HCT116 (cell line): ENCODE results near the gene ARHGAP21. TPM values are rescaled to one million over a fixed set of nuclear protein-coding genes. Genes with fewer than 3 reads are reported as not detected.

ENCODE experiments used
- ATAC-seq: fragments of 200-7000 bp; cut with Tn5 transposase; 2 replicates; pipeline ENCODE4 v1.9.1; 2020; ENCODE audit warnings: mild to moderate bottlenecking, moderate library complexity
- BruUV-seq: library from RNA; stranded (reverse); fragments of 400-500 nt; replicated peaks from 2 replicates; lab custom pipeline; 2021; lab: Mats Ljungman, UMichigan
- CTCF ChIA-PET: fragments of 300-600 bp; sonication (Branson Sonifier 250); formaldehyde crosslinking; loops from one replicate; lab custom pipeline; 2021; ENCODE audit warnings: antibody characterized with exemption; lab: Charles Lee
- POLR2A ChIA-PET: fragments of 300-600, 350-600 bp; sonication (Branson Sonifier 250); formaldehyde crosslinking; loops from one replicate; lab custom pipeline; 2021; ENCODE audit warnings: antibody characterized with exemption; lab: Charles Lee
- RAD21 ChIA-PET, 2 experiments: fragments of 300-600 bp; sonication (Branson Sonifier 250); formaldehyde crosslinking; loops; one replicate each; lab custom pipeline; 2023; ENCODE audit warnings: low total read pairs in 2 of 2; ENCODE audit not compliant: uncharacterized antibody in 2 of 2, unreplicated experiment in 2 of 2, low non-redundant PET in 1 of 2; lab: Charles Lee
- DNase-seq: peaks from one replicate; pipeline ENCODE4 v3.0.0-alpha.2; 2010; ENCODE audit warnings: low read depth, low spot score
- H2AFZ ChIP-seq: fragments of 200-600 bp; shearing (Covaris generic), sonication (generic); 2 replicates; pipeline ENCODE4 v1.6.1; 2017; ENCODE audit warnings: low read depth, mixed run types, mixed read lengths, antibody characterized with exemption, low read length; ENCODE audit not compliant: poor library complexity, severe bottlenecking
- H3K27ac ChIP-seq: 2 replicates; pipeline ENCODE4 v1.5.1; 2012; ENCODE audit warnings: low read depth, low read length
- H3K27me3 ChIP-seq: fragments of 200-600 bp; sonication (generic); 2 replicates; pipeline ENCODE4 v1.6.1; 2016; ENCODE audit warnings: mixed run types, low read length, mixed read lengths; ENCODE audit not compliant: insufficient read depth
- H3K36me3 ChIP-seq, 2 experiments: fragments of 200-500 bp in 1 of 2; fragments of 200-600 bp in 1 of 2; sonication (Bioruptor generic) in 1 of 2; sonication (generic) in 1 of 2; 2 replicates each; pipeline versions ENCODE4 v1.5.1 to v1.6.1; 2014 to 2016; ENCODE audit warnings: low read length in 2 of 2, inconsistent platforms in 1 of 2, mixed read lengths in 1 of 2, mixed run types in 1 of 2; ENCODE audit not compliant: insufficient read depth in 2 of 2, control insufficient read depth in 1 of 2
- H3K4me1 ChIP-seq, 2 experiments: fragments of 200-600 bp in 1 of 2; sonication (generic) in 1 of 2; 2 replicates each; pipeline versions ENCODE4 v1.5.1 to v1.6.1; 2012 to 2017; ENCODE audit warnings: low read length in 2 of 2, inconsistent platforms in 1 of 2, mild to moderate bottlenecking in 1 of 2, mixed read lengths in 1 of 2, mixed run types in 1 of 2, moderate library complexity in 1 of 2; ENCODE audit not compliant: insufficient read depth in 2 of 2, control insufficient read depth in 1 of 2
- H3K4me2 ChIP-seq: fragments of 200-600 bp; sonication (generic); 2 replicates; pipeline ENCODE4 v1.6.1; 2017; ENCODE audit warnings: mixed run types, low read length, mixed read lengths
- H3K4me3 ChIP-seq, 2 experiments: fragments of 200-600 bp in 1 of 2; sonication (generic) in 1 of 2; replicated peaks in 1 of 2; 2 replicates each; pipeline ENCODE4 v1.5.1; 2011 to 2016; ENCODE audit warnings: low read length in 2 of 2, control low read depth in 1 of 2, low read depth in 1 of 2, mild to moderate bottlenecking in 1 of 2, mixed read lengths in 1 of 2, mixed run types in 1 of 2
- H3K79me2 ChIP-seq: fragments of 200-600 bp; sonication (generic); 2 replicates; pipeline ENCODE4 v1.6.1; 2017; ENCODE audit warnings: mild to moderate bottlenecking, mixed run types, low read length, moderate library complexity, mixed read lengths; ENCODE audit not compliant: insufficient read depth
- H3K9ac ChIP-seq: fragments of 200-600 bp; sonication (generic); 2 replicates; pipeline ENCODE4 v1.6.1; 2016; ENCODE audit warnings: low read length, mixed read lengths
- H3K9me2 ChIP-seq: fragments of 200-600 bp; sonication (generic), shearing (Covaris generic); 2 replicates; pipeline ENCODE4 v1.6.1; 2017; ENCODE audit warnings: mixed run types, mild to moderate bottlenecking, moderate library complexity; ENCODE audit not compliant: insufficient read depth
- H3K9me3 ChIP-seq, 2 experiments: fragments of 200-500 bp in 1 of 2; fragments of 200-600 bp in 1 of 2; sonication (Bioruptor generic) in 1 of 2; sonication (generic) in 1 of 2; 2 replicates each; pipeline ENCODE4 v1.6.1; 2014 to 2017; ENCODE audit warnings: low read length in 2 of 2, mixed read lengths in 2 of 2, inconsistent platforms in 1 of 2, low read depth in 1 of 2, mild to moderate bottlenecking in 1 of 2, mixed run types in 1 of 2, moderate library complexity in 1 of 2; ENCODE audit not compliant: control insufficient read depth in 1 of 2, insufficient read depth in 1 of 2
- H4K20me1 ChIP-seq: fragments of 200-600 bp; sonication (generic), shearing (Covaris generic); 2 replicates; pipeline ENCODE4 v1.6.1; 2017; ENCODE audit warnings: mixed run types, mild to moderate bottlenecking, moderate library complexity; ENCODE audit not compliant: insufficient read depth
- CBX3 ChIP-seq: IDR thresholded peaks from 2 replicates; pipeline ENCODE4 v1.6.1; 2012; ENCODE audit warnings: low read depth
- CEBPB ChIP-seq: IDR thresholded peaks from 2 replicates; pipeline ENCODE4 v1.6.1; 2012; ENCODE audit warnings: low read depth
- EGR1 ChIP-seq: IDR thresholded peaks from 2 replicates; pipeline ENCODE4 v1.6.1; 2012; ENCODE audit warnings: low read depth
- ELF1 ChIP-seq: IDR thresholded peaks from 2 replicates; pipeline ENCODE4 v1.6.1; 2012; ENCODE audit warnings: low read depth, borderline replicate concordance
- EZH2 ChIP-seq: fragments of 200-600 bp; sonication (generic); IDR thresholded peaks from 2 replicates; pipeline ENCODE4 v1.6.1; 2017; ENCODE audit warnings: antibody characterized with exemption, mixed run types
- EZH2phosphoT487 ChIP-seq: fragments of 200-600 bp; IDR thresholded peaks from 2 replicates; pipeline ENCODE4 v1.6.1; 2018; ENCODE audit warnings: antibody characterized with exemption, borderline replicate concordance
- POLR2A ChIP-seq: IDR thresholded peaks from 2 replicates; pipeline ENCODE4 v1.7.0; 2011; ENCODE audit warnings: borderline replicate concordance; ENCODE audit not compliant: insufficient read depth, insufficient read length; ENCODE audit errors: extremely low read depth
- POLR2AphosphoS5 ChIP-seq: IDR thresholded peaks from 2 replicates; pipeline ENCODE4 v1.6.1; 2011; ENCODE audit warnings: mild to moderate bottlenecking, low read depth, low read length, moderate library complexity
- RAD21 ChIP-seq: IDR thresholded peaks from 2 replicates; pipeline ENCODE4 v1.6.1; 2012; ENCODE audit warnings: low read depth, mild to moderate bottlenecking
- SIN3A ChIP-seq: IDR thresholded peaks from 2 replicates; pipeline ENCODE4 v1.6.1; 2012; ENCODE audit warnings: low read depth
- SP1 ChIP-seq: IDR thresholded peaks from 2 replicates; pipeline ENCODE4 v1.6.1; 2012; ENCODE audit warnings: low read depth
- ZFX ChIP-seq: fragments of 450-650 bp; IDR thresholded peaks from 2 replicates; pipeline ENCODE4 v1.6.1; 2017
- ZNF274 ChIP-seq: fragments of 200-500 bp; sonication (Bioruptor generic); IDR thresholded peaks from 2 replicates; pipeline ENCODE4 v1.6.1; 2014; ENCODE audit warnings: mild to moderate bottlenecking, low read depth, low read length, inconsistent platforms
- intact Hi-C: fragments of 100-400 bp; cut with micrococcal nuclease; formaldehyde crosslinking; loops from 2 replicates; pipeline ENCODE4 v1.10.0; 2022
- total RNA-seq: library from RNA; stranded (reverse); gene quantifications from one replicate; pipeline ENCODE4 v1.2.1, GENCODE V29; 2021; ENCODE audit not compliant: unreplicated experiment
- TF ChIP-seq, protein P1 (sequence below): IDR thresholded peaks from 2 replicates; pipeline ENCODE4 v1.6.1; 2012

ARHGAP21 gene
- total RNA-seq, 1 experiment from 2014 or later: 47.7 TPM

- CTCF ChIA-PET: no interaction called here
- POLR2A ChIA-PET: no interaction called here
- intact Hi-C loops: no loop called here
- H3K27ac ChIP-seq: no peak overlapping the region
- no peak for ATAC-seq
- no peaks in the 10 kb centered on the region for H4K20me1 ChIP-seq
- RAD21 ChIA-PET: no interaction called here
- TF ChIP-seq RAD21 (no peak), EZH2 (no peak), EGR1 (no peak), SIN3A (no peak), SP1 (no peak), POLR2A (no peak), POLR2AphosphoS5 (no peak), EZH2phosphoT487 (no peak), CEBPB (no peak), CBX3 (no peak), ZFX (no peak), ZNF274 (no peak), ELF1 (no peak)
- TF ChIP-seq, protein P1, sequence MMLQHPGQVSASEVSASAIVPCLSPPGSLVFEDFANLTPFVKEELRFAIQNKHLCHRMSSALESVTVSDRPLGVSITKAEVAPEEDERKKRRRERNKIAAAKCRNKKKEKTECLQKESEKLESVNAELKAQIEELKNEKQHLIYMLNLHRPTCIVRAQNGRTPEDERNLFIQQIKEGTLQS: no peak
- no peak overlapping the region for H3K4me3 ChIP-seq
- H3K27me3 ChIP-seq: no peaks in the 10 kb centered on the region
- no peaks in the 10 kb centered on the region for H3K9me3 ChIP-seq
- peaks cover 0 to 4% of the 10 kb centered on the region in 2 experiments; a peak in 2 of 4 replicates for H3K4me1 ChIP-seq
- no peaks in the 10 kb centered on the region for H3K79me2 ChIP-seq
- H3K4me2 ChIP-seq: no peak overlapping the region
- DNase-seq: no peak
- no peak overlapping the region for H3K9ac ChIP-seq
- no peaks in the 10 kb centered on the region for H3K36me3 ChIP-seq
- BruUV-seq: no TSS peak
- H3K9me2 ChIP-seq: no peaks in the 10 kb centered on the region
- peak overlapping the region; percentile 35 for H2AFZ ChIP-seq
Observed at GRCh38 chr10:24762161-24762924, 38.7 kb upstream of the ARHGAP21 start.
